Caco-2 (cell line): ENCODE results near the gene FOXL3. TPM values are rescaled to one million over a fixed set of nuclear protein-coding genes. Genes with fewer than 3 reads are reported as not detected.

Experiments
- BruUV-seq: library from RNA; stranded (reverse); fragments of 400-500 nt; replicated peaks from 2 replicates; lab custom pipeline; 2021; lab: Mats Ljungman, UMichigan
- CTCF ChIA-PET: fragments of 300-600 bp; sonication (Branson Sonifier 250); formaldehyde crosslinking; loops from one replicate; lab custom pipeline; 2022; ENCODE audit warnings: antibody characterized with exemption; lab: Charles Lee
- POLR2A ChIA-PET: fragments of 300-600 bp; sonication (Branson Sonifier 250); formaldehyde crosslinking; loops from one replicate; lab custom pipeline; 2022; ENCODE audit warnings: antibody characterized with exemption; lab: Charles Lee
- DNase-seq, 2 experiments: peaks; one replicate each; pipeline versions ENCODE4 v3.0.0 to v3.0.0-alpha.2; 2020 to 2022
- H3K27me3 ChIP-seq: replicated peaks from 2 replicates; pipeline ENCODE4 v1.6.0; 2011; ENCODE audit warnings: low read length; ENCODE audit not compliant: control insufficient read depth, insufficient read depth
- H3K36me3 ChIP-seq: 2 replicates; pipeline ENCODE4 v1.5.1; 2011; ENCODE audit warnings: low read length; ENCODE audit not compliant: control insufficient read depth, insufficient read depth
- H3K4me1 ChIP-seq: fragments of 250-450 bp; sonication (Bioruptor Pico); 2 replicates; pipeline ENCODE4 v1.5.1; 2020; ENCODE audit warnings: mild to moderate bottlenecking
- H3K4me3 ChIP-seq: 2 replicates; pipeline ENCODE4 v1.5.1; 2011; ENCODE audit warnings: low read depth, mild to moderate bottlenecking, control low read depth, low read length
- H3K9me3 ChIP-seq: fragments of 250-450 bp; sonication (Bioruptor Pico); 2 replicates; pipeline ENCODE4 v1.5.1; 2020; ENCODE audit warnings: mild to moderate bottlenecking, moderate library complexity
- H3K27ac Mint-ChIP-seq: one replicate; pipeline ENCODE4 v1.8.0; 2022; ENCODE audit warnings: mixed read lengths; ENCODE audit not compliant: unreplicated experiment
- H3K27me3 Mint-ChIP-seq: one replicate; pipeline ENCODE4 v1.8.0; 2022; ENCODE audit warnings: mixed read lengths; ENCODE audit not compliant: insufficient read depth, unreplicated experiment
- H3K36me3 Mint-ChIP-seq: one replicate; pipeline ENCODE4 v1.8.0; 2022; ENCODE audit warnings: mild to moderate bottlenecking, mixed read lengths; ENCODE audit not compliant: insufficient read depth, unreplicated experiment
- H3K4me1 Mint-ChIP-seq: one replicate; pipeline ENCODE4 v1.8.0; 2022; ENCODE audit warnings: low read depth, mixed read lengths; ENCODE audit not compliant: unreplicated experiment
- H3K4me3 Mint-ChIP-seq: one replicate; pipeline ENCODE4 v1.8.0; 2022; ENCODE audit warnings: mild to moderate bottlenecking, moderate library complexity, mixed read lengths; ENCODE audit not compliant: unreplicated experiment
- H3K9me3 Mint-ChIP-seq: one replicate; pipeline ENCODE4 v1.8.0; 2022; ENCODE audit warnings: mixed read lengths; ENCODE audit not compliant: unreplicated experiment
- CTCF ChIP-seq, 2 experiments: fragments of 200-600 bp in 1 of 2; IDR thresholded peaks; 1 replicate in 1 of 2; 2 replicates in 1 of 2; pipeline versions ENCODE4 v1.5.1 to v1.8.0; 2011 to 2022; ENCODE audit warnings: antibody characterized with exemption in 1 of 2, control low read depth in 1 of 2, inconsistent platforms in 1 of 2, low read depth in 1 of 2, low read length in 1 of 2, mild to moderate bottlenecking in 1 of 2, moderate library complexity in 1 of 2; ENCODE audit not compliant: insufficient read depth in 1 of 2, severe bottlenecking in 1 of 2, unreplicated experiment in 1 of 2
- intact Hi-C: fragments of 100-400 bp; cut with micrococcal nuclease; formaldehyde crosslinking; loops from one replicate; pipeline ENCODE4 v1.10.0; 2022; ENCODE audit not compliant: unreplicated experiment
- total RNA-seq: library from RNA; stranded (reverse); gene quantifications from 2 replicates; pipeline ENCODE4 v1.2.3, GENCODE V29; 2022

The FOXL3 gene
- total RNA-seq, 1 experiment from 2014 or later = not detected

- ChIA-PET CTCF (no interaction called here), POLR2A (no interaction called here)
- Histone ChIP-seq H3K9me3 (peaks cover 10% of the 10 kb centered on the region), H3K4me1 (no peaks in the 10 kb centered on the region), H3K4me3 (no peak overlapping the region), H3K27me3 (no peaks in the 10 kb centered on the region), H3K36me3 (no peaks in the 10 kb centered on the region)
- TF ChIP-seq CTCF (IDR thresholded peaks at IDR 0.05; ENCODE audit: insufficient read depth in 1 of 2, low read depth in 1 of 2, low read length in 1 of 2, severe bottlenecking in 1 of 2, unreplicated experiment in 1 of 2) = no peak
- no TSS peak for BruUV-seq
- intact Hi-C loops = no loop called here
- H3K27me3 Mint-ChIP-seq = no peaks in the 10 kb centered on the region
- peaks cover 28% of the 10 kb centered on the region for H3K9me3 Mint-ChIP-seq
- H3K27ac Mint-ChIP-seq = no peak overlapping the region
- no peak for DNase-seq
- no peaks in the 10 kb centered on the region for H3K36me3 Mint-ChIP-seq
- no peaks in the 10 kb centered on the region for H3K4me1 Mint-ChIP-seq
- H3K4me3 Mint-ChIP-seq = no peak overlapping the region
These were observed 19.5 kb upstream of the FOXL3 start for GRCh38 chr7:270351-270983.

GRCh38 chr7:271266-272107 is 18.5 kb upstream of the FOXL3 start:
- no peaks in the 10 kb centered on the region for H3K36me3 Mint-ChIP-seq
- no peaks in the 10 kb centered on the region for H3K4me1 ChIP-seq
- H3K4me1 Mint-ChIP-seq = no peaks in the 10 kb centered on the region
- ChIA-PET POLR2A (no interaction called here), CTCF (no interaction called here)
- intact Hi-C loops = no loop called here
- H3K4me3 Mint-ChIP-seq = no peak overlapping the region
- no peaks in the 10 kb centered on the region for H3K27me3 ChIP-seq
- no peak overlapping the region for H3K4me3 ChIP-seq
- BruUV-seq = no TSS peak
- no peak for DNase-seq
- H3K9me3 Mint-ChIP-seq = peaks cover 28% of the 10 kb centered on the region
- TF ChIP-seq CTCF (IDR thresholded peaks at IDR 0.05; ENCODE audit: insufficient read depth in 1 of 2, low read depth in 1 of 2, low read length in 1 of 2, severe bottlenecking in 1 of 2, unreplicated experiment in 1 of 2) = no peak
- H3K36me3 ChIP-seq = no peaks in the 10 kb centered on the region
- no peak overlapping the region for H3K27ac Mint-ChIP-seq
- H3K27me3 Mint-ChIP-seq = no peaks in the 10 kb centered on the region
- H3K9me3 ChIP-seq = peaks cover 19% of the 10 kb centered on the region

- Mint-ChIP-seq H3K9me3 (peaks cover 30% of the 10 kb centered on the region), H3K27me3 (no peaks in the 10 kb centered on the region), H3K36me3 (no peaks in the 10 kb centered on the region), H3K4me3 (no peak overlapping the region), H3K4me1 (no peaks in the 10 kb centered on the region), H3K27ac (no peak overlapping the region)
- intact Hi-C loops = no loop called here
- DNase-seq = no peak
- peaks cover 22% of the 10 kb centered on the region for H3K9me3 ChIP-seq
- BruUV-seq = no TSS peak
- no peaks in the 10 kb centered on the region for H3K36me3 ChIP-seq
- TF ChIP-seq CTCF (IDR thresholded peaks at IDR 0.05; ENCODE audit: insufficient read depth in 1 of 2, low read depth in 1 of 2, low read length in 1 of 2, severe bottlenecking in 1 of 2, unreplicated experiment in 1 of 2) = no peak
- ChIA-PET CTCF (no interaction called here), POLR2A (no interaction called here)
- no peaks in the 10 kb centered on the region for H3K27me3 ChIP-seq
- no peak overlapping the region for H3K4me3 ChIP-seq
- no peaks in the 10 kb centered on the region for H3K4me1 ChIP-seq
These were observed 17.8 kb upstream of the FOXL3 start for GRCh38 chr7:272108-272615.
